Measurements from ENCODE around the gene KRT83.
A peak's percentile ranks its signal among the peaks of the same experiment; 100 is the strongest.
"Not testable (repeated sequence)": the region's sequence is repeated elsewhere in the genome, so short reads cannot be mapped to it uniquely, and the experiment has no call there.

Gene KRT83

DNA sequence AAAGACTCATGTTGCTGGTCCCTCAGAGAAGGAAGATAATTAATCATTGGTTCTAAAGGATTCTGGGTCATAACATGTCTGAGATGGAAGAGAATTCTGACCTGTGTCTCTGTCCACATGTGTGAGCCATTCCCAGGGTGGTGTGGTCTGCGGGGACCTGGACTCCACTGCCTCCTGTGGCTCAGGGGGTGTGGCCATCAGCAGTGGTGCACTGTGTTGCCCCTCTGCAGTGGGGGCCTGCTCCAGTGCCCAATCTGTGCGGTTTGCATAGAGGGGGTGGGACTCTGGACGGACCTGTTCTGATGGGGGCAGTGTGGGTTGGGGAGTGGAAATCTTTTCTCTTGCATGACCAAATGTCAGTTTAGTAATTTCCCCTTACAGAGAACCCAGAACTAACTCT is 32.6 kb upstream of the KRT83 start:
- DNase-seq (ENCODE audit: low spot score), result no peak

DNA sequence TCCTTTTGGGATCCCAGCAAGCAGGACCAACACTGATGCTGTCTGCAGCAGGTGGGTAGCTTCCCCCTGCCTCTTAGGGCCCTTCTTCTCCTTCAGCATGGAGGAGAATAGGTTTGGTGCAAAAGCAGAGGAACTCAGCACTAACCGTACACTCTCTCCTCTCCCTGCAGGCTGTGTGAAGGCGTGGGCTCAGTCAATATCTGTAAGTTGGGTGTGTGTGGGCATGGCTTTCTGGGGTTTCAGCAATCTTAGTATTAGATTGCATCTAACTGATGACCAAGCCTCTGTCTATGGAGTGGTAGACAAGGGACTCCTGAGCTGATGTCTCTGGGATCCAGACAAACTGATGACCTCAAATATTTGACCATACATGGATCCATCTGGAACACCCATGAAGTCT is 31.8 kb upstream of the KRT83 start:
- DNase-seq (ENCODE audit: low spot score), result no peak

DNA sequence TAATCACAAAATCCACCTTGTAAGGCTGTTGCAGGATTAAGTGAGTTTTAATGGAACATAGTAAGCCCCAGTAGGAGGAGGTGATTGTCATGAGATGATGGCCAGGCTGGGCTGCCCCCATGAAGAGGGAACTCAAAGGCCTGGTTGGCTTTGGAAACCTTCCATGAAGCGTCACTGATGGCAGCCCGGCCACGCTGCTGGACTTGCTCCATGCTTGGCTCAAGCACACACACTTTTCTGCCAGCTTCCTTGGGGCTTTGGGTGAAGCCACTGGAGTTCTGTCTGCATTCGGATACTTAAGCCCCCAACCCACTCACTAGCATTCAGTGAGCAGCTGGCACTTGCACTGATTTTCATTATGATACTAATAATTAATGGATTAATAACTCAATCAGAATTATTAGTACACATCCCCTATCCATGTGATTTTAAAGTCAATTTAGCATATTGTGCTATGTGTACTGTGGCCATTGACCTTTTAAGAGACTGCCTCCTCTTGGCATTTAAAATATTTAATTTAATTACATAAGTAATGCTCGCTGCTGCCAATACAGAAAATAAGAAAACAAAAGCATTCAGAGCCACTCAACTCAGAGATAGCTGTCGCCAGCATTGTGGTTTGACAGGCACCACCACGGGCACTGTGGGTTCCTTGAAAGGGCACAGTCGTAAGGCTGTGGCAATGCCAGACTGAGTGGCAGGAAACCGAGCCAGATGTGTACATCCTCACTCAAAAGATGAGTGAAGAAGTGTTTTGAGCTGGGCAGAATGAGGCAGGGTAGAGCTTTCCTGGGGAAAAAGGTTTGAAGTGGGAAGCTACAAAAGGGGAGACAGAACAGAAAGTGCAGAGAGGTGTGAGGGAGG is 30.2 kb upstream of the KRT83 start:
- DNase-seq (ENCODE audit: low spot score), result peak; percentile 20

DNA sequence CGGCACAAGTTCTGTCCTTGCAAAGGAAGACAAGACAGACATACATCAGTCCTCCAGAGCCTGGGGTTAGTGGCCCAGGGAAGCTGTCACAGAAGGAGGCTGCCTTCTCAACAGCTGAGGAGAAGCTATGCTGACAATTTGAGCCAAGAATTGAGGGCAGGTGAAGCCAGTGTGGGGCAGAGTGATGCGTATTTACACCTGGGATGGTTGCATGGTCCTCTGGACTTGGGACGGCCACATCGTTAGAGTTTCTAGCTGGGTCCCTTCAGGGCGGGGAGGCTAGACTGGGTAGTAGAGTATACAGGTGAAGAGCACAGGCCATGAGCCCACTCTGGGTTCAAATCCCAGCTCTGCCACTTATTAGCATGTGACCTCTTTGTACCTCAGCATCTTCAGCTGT is 29.6 kb upstream of the KRT83 start:
- DNase-seq (ENCODE audit: low spot score), result no peak

DNA sequence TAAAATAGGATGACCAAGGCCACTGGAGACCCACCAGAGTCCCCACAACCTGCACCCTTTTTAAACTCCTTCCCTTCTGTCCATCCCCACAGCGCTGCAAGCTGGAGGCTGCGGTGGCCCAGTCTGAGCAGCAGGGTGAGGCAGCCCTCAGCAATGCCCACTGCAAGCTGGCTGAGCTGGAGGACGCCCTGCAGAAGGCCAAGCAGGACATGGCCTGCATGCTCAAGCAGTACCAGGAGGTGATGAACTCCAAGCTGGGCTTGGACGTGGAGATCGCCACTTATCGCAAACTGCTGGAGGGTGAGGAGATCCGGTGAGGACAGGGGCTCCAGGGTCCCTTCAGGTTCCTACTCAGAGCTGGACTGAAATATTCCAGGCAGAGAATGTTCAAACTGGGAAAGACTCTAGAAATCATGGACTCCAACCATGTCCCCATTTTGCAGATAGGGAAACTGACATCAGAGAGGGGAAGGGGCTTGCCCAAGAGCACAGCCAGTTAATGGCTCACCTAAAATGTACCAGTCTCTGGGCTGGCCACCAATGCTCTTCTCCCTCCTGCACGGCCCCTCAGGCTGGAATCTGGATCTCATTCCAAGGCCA is 28.9 kb upstream of the KRT83 start:
- no peak for DNase-seq (ENCODE audit: low spot score)

DNA sequence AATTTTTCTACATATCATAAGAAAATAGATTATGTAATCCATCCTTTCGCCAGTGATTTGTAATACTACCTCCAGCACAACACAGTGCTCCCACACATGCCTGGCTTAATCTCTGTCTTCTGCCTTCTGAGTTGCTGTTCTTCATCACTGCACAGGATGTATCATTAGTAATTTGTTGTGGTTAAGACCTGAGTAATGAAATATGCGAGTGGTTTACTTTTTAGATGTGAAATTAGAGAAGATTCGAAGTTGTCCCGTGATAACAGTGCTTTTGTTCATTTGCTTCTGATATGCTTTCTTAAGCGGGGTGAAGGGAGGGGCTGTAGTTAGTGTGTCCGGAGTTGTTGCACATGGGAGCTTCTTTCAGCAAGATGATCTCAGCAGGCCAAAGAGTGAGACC is 28.0 kb upstream of the KRT83 start:
- no peak for DNase-seq (ENCODE audit: low spot score)

DNA sequence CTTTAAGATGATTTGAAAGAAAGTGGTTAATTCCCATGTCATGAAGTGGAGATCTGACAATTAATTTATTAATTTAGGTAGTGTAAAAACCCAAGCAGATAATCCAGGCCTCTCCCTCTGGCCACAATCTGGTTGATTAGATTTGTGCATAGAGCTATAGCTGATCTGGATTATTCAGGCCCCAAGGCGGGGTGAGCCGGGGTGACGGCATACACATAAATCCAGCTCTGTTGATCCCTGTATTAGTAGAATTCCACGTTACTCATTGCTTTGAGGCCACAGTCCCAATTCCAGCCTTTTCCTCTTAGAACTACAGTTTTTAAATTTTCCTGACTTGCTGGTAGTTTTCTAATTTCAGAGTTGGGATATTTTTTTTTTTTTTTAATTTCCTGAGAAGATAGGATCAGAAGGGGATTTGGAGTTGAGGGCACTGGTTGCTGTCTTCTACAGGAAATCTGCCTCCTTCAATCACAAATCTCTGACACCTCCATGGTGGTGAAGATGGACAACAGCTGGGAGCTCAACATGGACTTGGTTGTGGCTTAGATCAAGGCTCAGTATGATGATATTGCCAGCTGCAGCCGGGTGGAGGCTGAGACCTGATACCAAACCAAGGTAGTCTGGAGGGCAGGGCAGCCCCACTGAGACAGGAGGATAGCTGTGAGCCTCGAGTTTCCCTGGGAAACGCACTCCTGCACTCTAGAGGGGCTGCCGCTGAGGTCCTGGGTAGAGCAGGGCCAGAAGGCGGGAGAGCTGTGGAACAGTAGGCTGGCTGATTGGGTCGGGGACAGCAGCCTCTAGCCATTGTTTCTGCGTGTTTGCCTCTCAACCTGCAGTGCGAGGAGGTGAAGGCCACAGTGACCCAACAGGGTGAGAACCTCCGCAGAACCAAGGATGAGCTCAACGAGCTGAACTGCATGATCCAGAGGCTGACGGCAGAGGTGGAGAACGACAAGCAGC is 26.6 kb upstream of the KRT83 start:
- DNase-seq (ENCODE audit: low spot score), result no peak

DNA sequence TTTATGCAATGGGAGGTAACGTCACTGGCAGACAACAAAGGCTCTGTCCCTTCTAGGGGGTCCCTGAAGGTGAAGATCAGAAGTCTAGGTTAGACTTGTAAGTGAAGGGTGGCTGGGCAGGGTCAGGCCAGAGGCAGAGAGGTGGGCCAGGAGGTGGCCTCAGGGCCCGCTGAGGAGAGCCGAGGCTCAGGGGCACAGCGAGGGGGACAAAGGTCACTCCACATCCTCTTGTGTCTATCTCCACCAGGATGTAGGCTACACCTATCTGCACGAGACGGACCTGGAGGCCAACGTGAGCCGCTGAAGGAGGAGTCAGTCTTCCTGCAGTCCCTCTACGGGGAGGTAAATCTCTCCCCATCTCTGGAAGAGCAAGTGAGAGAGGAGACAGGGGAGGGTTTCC is 25.8 kb upstream of the KRT83 start:
- DNase-seq (ENCODE audit: low spot score), result no peak

DNA sequence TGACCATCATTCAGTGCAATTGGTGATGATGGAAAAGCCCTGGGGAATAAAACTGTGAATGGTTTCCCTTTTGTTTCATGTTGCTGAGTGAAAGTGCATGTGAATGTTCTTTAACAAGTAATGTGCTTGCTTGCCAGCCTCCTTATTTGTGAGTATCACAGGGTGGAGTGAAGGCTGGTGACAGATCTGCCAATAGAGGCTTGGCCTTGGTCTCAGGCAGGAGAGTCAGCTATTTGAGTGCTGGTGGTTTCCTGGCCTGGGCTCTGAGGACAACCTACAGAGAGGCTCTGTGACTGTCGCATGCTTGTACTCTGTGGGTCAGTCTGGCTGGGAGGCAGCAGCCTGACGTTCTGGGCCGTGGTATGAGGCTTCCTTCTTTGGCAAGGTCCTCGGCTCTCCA is 25.4 kb upstream of the KRT83 start:
- DNase-seq (ENCODE audit: low spot score), result peak; percentile 3

DNA sequence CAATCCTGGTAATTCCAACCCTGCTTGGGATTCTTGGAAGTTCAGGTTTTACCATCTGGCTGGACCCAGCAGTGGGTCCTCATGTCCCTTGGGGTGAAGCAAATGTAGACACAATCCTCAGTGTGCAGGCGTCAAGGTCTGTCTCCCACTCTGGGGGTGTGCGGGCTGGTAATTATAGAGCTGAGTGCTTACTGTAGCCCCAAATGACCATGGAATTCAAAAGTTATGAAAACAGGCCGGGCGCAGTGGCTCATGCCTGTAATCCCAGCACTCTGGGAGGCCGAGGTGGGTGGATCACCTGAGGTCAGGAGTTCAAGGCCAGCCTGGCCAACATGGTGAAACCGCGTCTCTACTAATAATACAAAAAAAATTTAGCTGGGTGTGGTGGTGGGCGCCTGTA is 23.8 kb upstream of the KRT83 start:
- DNase-seq (ENCODE audit: low spot score), result not testable (repeated sequence)

DNA sequence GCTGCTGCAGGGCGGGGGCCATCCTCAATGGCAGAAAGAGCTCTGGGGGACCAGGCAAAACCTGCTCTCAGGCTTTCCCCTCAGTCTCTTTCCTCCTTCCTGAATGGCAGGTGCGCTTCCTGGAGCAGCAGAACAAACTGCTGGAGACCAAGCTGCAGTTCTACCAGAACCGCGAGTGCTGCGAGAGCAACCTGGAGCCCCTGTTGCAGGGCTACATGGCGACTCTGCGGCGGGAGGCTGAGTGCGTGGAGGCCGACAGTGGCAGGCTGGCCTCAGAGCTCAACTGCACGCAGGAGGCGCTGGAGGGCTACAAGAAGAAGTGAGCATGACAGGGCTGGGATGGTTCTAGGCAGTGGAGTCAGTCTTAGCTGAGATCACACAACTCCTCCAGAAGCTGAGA is 22.9 kb upstream of the KRT83 start:
- DNase-seq (ENCODE audit: low spot score), result no peak

DNA sequence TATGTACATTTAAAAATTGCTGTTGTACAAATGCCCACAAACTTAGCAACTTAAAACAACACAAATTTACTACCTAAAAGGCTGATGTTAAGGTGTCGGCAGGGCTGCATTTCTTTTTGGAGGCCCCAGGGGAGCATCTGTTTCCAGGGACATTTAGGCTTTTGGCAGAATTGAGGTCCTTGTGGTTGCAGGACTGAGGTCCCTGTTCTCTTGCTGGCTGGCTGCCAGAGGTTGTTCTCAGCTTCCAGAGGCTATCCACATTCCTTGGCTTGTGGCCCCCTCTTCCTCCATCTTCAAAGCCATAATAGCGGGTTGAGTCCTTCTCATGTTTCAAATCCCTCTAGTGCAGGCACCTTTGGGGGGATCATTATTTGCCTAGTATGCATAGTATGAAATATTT is 22.4 kb upstream of the KRT83 start:
- no peak for DNase-seq (ENCODE audit: low spot score)

DNA sequence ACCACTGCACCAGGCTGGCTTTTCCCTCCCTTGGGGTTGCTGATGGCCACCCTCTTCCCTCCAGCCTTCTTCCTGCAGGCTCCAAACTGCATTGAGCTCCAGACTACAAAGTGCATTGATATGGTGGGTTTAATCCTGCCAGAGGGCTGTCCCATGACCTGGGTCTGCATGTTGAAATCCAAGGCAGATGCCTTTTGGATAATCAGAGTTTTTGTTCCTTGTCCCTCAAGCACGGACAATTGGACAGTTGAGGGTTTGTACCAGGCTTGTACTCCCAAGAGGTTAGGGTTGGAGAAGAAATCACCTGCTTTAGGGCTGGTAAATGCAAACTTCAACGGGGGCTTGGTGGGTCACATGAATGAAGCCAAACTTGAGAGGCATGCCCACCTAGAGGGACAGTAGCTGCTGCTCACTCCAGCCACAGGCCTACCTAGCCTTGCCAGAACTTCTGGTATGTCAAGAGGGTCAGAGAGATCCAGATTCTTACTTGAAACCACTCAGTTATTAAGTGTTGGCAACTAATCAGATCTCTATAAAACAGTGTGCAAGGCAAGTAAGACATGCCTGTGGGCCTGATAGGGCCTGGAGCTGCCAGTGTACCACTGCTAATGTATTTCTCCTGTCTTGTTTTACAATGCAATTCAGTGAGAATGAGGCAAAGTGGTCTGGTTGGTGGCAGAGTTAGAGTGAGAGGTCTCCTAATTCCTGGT is 21.7 kb upstream of the KRT83 start:
- DNase-seq (ENCODE audit: low spot score), result no peak

DNA sequence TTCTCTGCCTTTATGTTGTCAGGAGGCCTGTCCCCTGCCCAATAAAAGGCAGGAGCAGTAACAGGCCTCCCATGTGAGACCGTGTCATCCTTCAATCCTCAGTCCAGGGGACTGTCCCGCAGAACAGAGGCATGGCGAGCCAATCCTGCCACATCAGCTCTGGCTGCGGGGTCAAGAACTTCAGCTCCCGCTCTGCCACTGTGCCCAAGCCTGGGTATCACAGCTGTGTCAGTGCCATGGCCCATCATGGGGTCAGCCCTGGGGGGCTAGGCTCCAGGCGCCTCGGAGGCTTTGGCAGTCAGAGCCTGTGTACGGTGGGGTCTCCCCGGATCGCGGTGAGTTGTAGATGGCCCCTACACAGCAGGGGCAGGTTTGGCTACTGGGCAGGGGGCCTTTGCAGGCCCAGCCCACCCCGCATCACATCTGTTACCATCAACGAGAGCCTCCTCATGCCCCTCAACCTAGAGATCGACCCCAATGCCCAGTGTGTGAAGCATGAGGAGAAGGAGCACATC is 19.9 kb upstream of the KRT83 start:
- DNase-seq (ENCODE audit: low spot score), result no peak

DNA sequence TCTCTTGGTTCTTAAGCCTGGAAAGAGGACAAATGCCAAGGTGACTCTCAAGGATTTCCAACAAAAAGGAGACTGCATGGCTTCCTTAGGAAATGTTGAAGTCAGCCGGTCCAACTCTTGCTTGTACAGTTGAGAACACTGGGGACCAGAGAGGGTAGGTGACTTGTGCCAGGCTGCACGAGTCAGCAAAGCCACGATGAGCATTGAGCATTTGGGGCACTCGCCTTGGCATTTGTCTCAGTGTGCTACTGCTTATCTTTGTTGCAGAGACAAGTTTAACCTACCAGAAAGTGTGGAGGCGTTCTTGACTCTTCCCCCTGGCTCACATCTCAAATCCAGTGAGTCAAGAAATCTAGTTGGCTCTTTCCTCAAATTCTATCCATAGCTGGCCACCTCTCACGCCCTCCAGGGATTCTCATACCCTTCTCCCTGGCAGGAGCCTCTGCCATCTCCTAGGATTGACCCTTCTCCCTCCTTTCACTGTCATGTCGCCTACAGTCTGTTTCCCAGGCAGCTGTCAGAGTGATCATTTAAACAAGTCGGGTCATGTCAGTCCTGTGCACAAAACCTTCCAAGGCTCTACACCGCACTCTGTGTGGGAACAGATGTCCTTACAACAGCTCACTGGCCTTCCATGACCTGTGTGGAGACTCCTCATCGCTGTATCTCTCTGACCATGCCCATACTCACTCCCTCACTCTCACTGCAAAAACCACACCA is 17.2 kb upstream of the KRT83 start:
- no peak for DNase-seq (ENCODE audit: low spot score)

DNA sequence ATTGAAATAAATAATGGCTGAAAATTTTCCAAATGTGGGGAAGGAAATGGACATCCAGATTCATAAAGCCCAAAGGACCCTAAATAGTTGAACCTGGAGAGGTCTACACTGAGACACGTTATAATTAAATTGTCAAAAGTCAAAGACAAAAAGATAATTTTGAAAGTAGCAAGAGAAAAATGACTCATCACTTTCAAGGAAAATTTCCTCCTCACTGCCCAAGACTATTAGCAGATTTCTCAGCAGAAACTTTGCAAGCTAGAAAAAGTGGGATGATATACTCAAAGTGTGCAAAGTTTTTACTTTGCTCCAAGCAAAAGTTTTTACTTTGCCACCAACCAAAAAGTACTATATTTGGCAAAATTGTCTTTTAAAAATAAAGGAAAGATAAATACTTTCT is 15.9 kb upstream of the KRT83 start:
- no peak for DNase-seq (ENCODE audit: low spot score)

DNA sequence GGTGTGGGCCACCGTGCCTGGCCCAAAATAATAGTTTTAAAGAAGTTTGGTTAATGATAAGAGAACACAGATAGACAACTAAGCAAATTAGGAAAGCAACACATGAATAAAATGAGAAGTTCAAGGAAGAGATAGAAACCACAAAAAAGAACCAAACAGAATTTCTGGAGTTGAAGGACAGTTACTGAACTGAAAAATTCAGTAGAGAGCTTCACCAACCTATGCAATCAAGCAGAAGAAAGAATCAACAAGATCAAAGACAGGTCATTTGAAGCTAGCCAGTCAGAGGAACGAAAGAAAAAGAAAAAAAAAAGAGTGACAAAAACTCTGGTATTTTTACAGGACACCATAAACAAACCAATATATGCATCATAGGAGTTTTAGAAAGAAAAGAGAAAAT is 15.4 kb upstream of the KRT83 start:
- DNase-seq (ENCODE audit: low spot score), result no peak

DNA sequence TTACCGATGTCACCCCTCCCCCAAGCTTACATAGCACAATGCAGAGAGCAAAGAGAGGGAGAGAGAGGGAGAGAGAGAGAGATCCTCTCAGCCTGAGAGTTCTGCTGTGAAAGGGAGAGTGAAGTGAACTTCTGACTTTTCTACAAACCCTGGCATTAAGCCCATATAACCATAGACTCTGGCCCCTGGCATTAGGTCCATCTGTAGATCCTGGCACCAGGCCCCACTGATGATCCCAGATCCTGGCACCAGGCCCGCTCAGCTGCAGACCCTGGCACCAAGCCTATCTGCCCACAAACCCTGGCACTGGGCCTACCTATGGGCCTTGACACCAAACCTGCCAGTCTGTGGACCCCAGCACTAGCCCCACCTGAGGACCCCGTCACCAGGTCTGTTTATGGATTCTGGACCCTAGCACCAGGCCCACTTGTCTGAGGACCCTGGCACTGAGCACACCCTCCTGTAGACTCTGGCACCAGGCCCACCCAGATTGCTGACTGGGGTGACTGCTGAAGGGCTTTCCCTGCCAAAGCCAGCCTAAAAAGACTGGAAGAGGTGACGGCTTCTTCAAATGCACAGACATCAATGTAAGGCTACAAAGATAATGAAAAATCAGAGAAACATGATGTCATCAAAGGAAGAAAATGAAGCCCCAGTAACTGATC is 14.5 kb upstream of the KRT83 start:
- DNase-seq (ENCODE audit: low spot score), result no peak

DNA sequence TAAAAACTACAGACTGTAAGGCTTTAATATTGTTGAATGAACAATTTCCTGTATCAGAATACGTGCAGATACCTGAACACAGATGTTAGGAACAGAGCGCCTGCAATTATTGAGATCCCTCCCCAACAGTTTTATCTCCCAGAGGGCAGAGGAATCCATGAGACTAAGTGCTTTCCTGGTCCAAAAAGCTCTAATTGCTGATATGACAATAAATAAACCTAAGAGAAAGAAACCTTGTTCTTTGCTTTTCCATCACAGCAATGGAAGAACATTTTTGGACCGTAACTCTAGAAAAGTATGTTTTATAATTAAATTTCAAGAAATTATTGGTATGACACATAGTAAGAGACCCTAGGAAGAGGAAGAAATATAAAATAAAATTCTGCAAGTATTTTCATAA is 13.0 kb upstream of the KRT83 start:
- DNase-seq (ENCODE audit: low spot score), result no peak

DNA sequence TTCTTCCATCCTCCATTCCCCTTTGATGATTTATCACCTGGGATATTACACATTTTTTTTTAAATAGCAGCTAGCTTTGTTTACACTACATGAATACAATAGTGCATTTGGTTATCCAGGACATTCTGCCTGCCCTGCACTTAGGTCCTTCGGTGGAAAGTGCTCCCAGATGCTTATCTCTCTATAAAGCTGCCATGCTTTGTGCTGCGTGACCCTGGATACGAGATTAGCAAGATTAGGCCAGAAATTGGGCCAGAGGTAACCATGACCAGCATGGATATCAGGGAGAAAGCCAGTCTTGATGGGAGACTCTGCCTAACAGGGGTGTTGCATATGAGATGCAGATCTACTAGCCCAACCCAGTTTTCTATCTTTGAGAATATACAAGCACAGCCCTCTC is 12.1 kb upstream of the KRT83 start:
- no peak for DNase-seq (ENCODE audit: low spot score)

DNA sequence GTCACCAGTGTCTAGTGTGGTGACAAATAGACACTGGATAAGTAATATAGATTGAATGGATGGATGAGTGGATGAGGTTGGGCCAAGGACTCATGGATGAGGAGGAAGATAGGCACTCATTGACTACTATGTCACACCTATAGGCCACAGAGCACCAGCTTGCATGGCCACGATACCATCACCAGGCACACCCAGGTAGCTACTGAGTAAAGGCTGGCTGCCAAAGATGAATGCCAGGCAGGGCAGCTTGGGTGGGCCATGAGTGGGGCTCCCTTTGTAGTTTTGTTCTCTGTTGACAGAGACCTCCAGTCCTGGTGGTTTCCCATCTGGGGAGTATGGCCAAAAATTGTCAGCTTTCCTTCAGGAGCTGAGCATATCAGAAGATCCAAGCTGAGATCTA is 11.2 kb upstream of the KRT83 start:
- no peak for DNase-seq (ENCODE audit: low spot score)
